ENCODE results near the gene UMPS.
"Not testable (repeated sequence)": the region's sequence is repeated elsewhere in the genome, so short reads cannot be mapped to it uniquely, and the experiment has no call there.

Gene UMPS
- total RNA-seq: 21.2 to 123 (median 50.3) reads per million in 3 experiments

GRCh38 chr3:124730129-124730940 lies at the start of gene UMPS:
Gene UMPS (plus strand): TSS chr3:124730452. CDS start chr3:124730472, 20 bp downstream.
- peak; percentile 87 for DNase-seq

GRCh38 chr3:124680521-124680920 lies 49.7 kb upstream of the UMPS start:
- no peak for DNase-seq

- DNase-seq: no peak
Measured at GRCh38 chr3:124682263-124682662, 48.0 kb upstream of the UMPS start.

GRCh38 chr3:124684459-124684858 lies 45.8 kb upstream of the UMPS start:
- DNase-seq: no peak

GRCh38 chr3:124685067-124685466 lies 45.2 kb upstream of the UMPS start:
- no peak for DNase-seq

GRCh38 chr3:124685481-124685880 lies 44.8 kb upstream of the UMPS start:
- DNase-seq: no peak

- DNase-seq: no peak
Measured at GRCh38 chr3:124686028-124686670, 44.1 kb upstream of the UMPS start.

GRCh38 chr3:124688581-124689454 lies 41.4 kb upstream of the UMPS start:
- peak; percentile 58 for DNase-seq

- no peak for DNase-seq
Measured at GRCh38 chr3:124691599-124691998, 38.7 kb upstream of the UMPS start.

- DNase-seq: no peak
Measured at GRCh38 chr3:124694486-124694885, 35.8 kb upstream of the UMPS start.

- no peak for DNase-seq
Measured at GRCh38 chr3:124695369-124695768, 34.9 kb upstream of the UMPS start.

- DNase-seq: no peak
Measured at GRCh38 chr3:124696006-124696405, 34.2 kb upstream of the UMPS start.

- no peak for DNase-seq
Measured at GRCh38 chr3:124697302-124697701, 33.0 kb upstream of the UMPS start.

GRCh38 chr3:124698030-124698770 lies 32.1 kb upstream of the UMPS start:
- DNase-seq: no peak

GRCh38 chr3:124699051-124699450 lies 31.2 kb upstream of the UMPS start:
- no peak for DNase-seq

GRCh38 chr3:124699686-124700396 lies 30.4 kb upstream of the UMPS start:
- no peak for DNase-seq

- DNase-seq: no peak
Measured at GRCh38 chr3:124700880-124701684, 29.2 kb upstream of the UMPS start.

GRCh38 chr3:124701687-124702086 lies 28.6 kb upstream of the UMPS start:
- no peak for DNase-seq

- DNase-seq: no peak
Measured at GRCh38 chr3:124702950-124703349, 27.3 kb upstream of the UMPS start.

- DNase-seq: no peak
Measured at GRCh38 chr3:124705552-124705951, 24.7 kb upstream of the UMPS start.

GRCh38 chr3:124707223-124707622 lies 23.0 kb upstream of the UMPS start:
- DNase-seq: not testable (repeated sequence)
